ENCODE data around the gene CRB1.

DNA sequence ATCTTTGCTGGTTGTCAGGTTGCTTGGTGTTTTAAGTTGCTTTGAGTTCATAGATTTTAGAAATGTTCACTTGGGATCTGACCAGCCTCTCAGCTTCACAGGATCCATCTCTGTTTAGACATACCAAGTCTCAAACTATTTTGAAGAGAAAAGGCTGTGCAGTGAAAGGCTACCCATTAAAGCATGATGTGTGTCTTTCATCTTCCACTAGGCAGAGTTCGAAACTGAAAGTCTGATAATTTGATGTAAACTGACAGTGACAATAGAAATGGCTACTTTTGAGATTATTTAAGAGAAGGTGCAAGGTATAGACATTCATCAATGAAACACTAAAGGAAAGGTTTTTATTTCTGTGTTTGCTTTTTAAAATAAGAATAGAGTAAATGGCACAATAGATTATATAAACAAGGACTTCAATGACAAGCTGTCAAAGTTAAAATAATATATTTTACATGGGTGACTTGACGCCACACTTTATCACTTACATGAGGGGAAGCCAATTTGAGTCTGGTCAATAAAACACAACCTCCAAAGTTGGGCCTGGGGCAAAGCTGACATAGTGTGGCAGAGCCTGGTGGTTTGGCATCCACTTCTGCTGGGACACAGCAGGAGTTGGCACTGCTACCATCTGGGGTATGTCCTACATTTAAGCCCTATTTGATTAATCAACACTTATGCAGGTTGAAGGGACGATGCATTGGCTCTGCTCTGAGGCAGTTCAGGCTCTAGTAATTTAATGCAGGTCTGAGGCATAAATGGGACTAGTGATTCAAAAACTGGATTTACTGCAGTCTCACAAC is 197.7 kb downstream of the CRB1 start:
- TF ChIP-seq BACH2 (CRISPR knock-in tag; IDR thresholded peaks at IDR 0.05; ENCODE audit: borderline replicate concordance) (no peak), ZFP30 (CRISPR knock-in tag; IDR thresholded peaks at IDR 0.05) (no peak), TOX (CRISPR knock-in tag; IDR thresholded peaks at IDR 0.05; ENCODE audit: borderline replicate concordance) (no peak)

Data from SK-N-SH treated with all-trans-retinoic acid at 6 μM for 48 hours (cell line).